ENCODE data around the gene FHOD3. TPM values are rescaled to one million over a fixed set of nuclear protein-coding genes. Genes with fewer than 3 reads are reported as not detected.

Gene FHOD3
- total RNA-seq, 1 donor from 2014 or later: 5.6 TPM

DNA sequence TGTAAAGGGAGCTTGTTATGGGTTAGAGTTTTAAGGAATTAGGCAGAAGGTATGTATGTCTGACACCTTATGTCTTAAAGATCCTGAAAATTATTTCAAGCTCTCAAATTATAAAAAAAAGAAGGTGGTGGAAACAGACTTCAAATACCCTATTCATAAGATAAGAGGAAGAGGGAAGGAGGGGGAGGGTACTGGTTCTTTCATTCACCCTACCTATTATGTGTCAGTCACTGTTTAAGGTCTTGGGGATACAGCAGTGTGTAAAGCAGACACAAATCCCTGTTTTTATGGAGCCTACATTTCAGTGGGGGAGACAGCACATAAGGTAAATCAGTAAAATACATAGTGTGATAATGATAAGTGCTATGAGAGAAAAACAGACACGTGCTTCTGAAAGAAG is 184.4 kb downstream of the FHOD3 start:
- no peaks in the 10 kb centered on the region for H3K4me1 ChIP-seq
- no peaks in the 10 kb centered on the region for H3K9me3 ChIP-seq
- DNase-seq (ENCODE audit: extremely low spot score in 2 of 2): no peak
- TF ChIP-seq POLR2AphosphoS5 (IDR thresholded peaks at IDR 0.05; ENCODE audit: insufficient read depth in 1 of 2, low read depth in 1 of 2) (no peak), POLR2A (IDR thresholded peaks at IDR 0.05) (no peak)
- TF ChIP-seq, protein P1, sequence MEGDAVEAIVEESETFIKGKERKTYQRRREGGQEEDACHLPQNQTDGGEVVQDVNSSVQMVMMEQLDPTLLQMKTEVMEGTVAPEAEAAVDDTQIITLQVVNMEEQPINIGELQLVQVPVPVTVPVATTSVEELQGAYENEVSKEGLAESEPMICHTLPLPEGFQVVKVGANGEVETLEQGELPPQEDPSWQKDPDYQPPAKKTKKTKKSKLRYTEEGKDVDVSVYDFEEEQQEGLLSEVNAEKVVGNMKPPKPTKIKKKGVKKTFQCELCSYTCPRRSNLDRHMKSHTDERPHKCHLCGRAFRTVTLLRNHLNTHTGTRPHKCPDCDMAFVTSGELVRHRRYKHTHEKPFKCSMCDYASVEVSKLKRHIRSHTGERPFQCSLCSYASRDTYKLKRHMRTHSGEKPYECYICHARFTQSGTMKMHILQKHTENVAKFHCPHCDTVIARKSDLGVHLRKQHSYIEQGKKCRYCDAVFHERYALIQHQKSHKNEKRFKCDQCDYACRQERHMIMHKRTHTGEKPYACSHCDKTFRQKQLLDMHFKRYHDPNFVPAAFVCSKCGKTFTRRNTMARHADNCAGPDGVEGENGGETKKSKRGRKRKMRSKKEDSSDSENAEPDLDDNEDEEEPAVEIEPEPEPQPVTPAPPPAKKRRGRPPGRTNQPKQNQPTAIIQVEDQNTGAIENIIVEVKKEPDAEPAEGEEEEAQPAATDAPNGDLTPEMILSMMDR (IDR thresholded peaks at IDR 0.05): no peak
- no peak overlapping the region for H3K27ac ChIP-seq
- intact Hi-C loops (cut with DNase I): no loop called here
- H3K27me3 ChIP-seq: no peaks in the 10 kb centered on the region
- no peak overlapping the region for H3K4me3 ChIP-seq
- no peaks in the 10 kb centered on the region for H3K36me3 ChIP-seq

DNA sequence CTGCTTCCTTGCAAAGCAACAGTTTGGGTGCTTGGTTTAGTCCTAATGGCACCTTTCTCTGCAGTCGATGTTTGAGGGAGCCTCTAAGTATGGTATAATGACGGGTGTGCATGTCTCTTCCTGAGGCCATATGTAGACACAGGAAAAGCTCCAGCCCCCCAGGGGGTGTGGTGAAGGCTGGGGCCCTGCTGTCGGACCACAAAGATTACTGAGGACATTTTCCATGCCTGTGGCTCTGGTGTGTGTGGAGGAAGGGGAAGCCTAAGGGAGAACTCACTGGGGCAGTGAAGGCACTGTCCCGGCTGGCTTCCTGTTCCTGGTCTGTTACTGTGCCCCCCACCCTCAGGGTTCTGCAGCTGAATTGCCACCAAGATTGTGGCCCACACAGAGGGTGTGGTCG is 187.1 kb downstream of the FHOD3 start:
- Histone ChIP-seq H3K27ac (no peak overlapping the region), H3K36me3 (no peaks in the 10 kb centered on the region), H3K9me3 (no peaks in the 10 kb centered on the region), H3K27me3 (no peaks in the 10 kb centered on the region), H3K4me1 (no peaks in the 10 kb centered on the region), H3K4me3 (no peak overlapping the region)
- intact Hi-C loops (cut with DNase I): no loop called here
- TF ChIP-seq POLR2A (IDR thresholded peaks at IDR 0.05) (no peak), POLR2AphosphoS5 (IDR thresholded peaks at IDR 0.05; ENCODE audit: insufficient read depth in 1 of 2, low read depth in 1 of 2) (no peak)
- TF ChIP-seq, protein P1 (IDR thresholded peaks at IDR 0.05): no peak
- no peak for DNase-seq (ENCODE audit: extremely low spot score in 2 of 2)

DNA sequence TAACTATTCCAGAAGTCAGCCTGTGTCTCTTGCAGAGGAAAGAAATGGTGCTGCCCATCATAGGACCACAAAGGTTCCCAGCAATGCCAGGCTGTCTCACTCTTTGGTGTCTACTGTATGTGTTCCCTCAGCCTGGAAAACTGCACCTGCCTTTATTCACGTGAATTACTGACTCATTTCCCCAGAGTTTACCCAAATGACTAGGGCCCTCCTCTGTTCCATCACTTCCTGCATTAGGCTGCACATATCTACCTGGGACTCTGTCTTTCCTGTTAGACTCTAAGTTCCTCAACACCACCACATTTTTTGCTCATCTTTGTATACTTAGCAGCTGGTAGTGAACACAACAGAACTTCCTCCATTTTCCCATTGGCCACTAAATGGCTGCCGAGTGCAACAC is 188.3 kb downstream of the FHOD3 start:
- no peak for DNase-seq (ENCODE audit: extremely low spot score in 2 of 2)
- Histone ChIP-seq H3K9me3 (no peaks in the 10 kb centered on the region), H3K36me3 (no peaks in the 10 kb centered on the region), H3K27ac (no peak overlapping the region), H3K4me3 (no peak overlapping the region), H3K4me1 (no peaks in the 10 kb centered on the region), H3K27me3 (no peaks in the 10 kb centered on the region)
- intact Hi-C loops (cut with DNase I): no loop called here
- TF ChIP-seq POLR2A (IDR thresholded peaks at IDR 0.05): no peak
- TF ChIP-seq, protein P1 (IDR thresholded peaks at IDR 0.05): no peak
- TF ChIP-seq POLR2AphosphoS5 (IDR thresholded peaks at IDR 0.05; ENCODE audit: insufficient read depth in 1 of 2, low read depth in 1 of 2): no peak

GRCh38 chr18:36488131-36488530 is 190.6 kb downstream of the FHOD3 start:
- no peaks in the 10 kb centered on the region for H3K27me3 ChIP-seq
- intact Hi-C loops (cut with DNase I): no loop called here
- TF ChIP-seq POLR2AphosphoS5 (IDR thresholded peaks at IDR 0.05; ENCODE audit: insufficient read depth in 1 of 2, low read depth in 1 of 2) (no peak), POLR2A (IDR thresholded peaks at IDR 0.05) (no peak)
- TF ChIP-seq, protein P1 (IDR thresholded peaks at IDR 0.05): no peak

GRCh38 chr18:36490897-36491296 is 193.4 kb downstream of the FHOD3 start:
- Histone ChIP-seq H3K4me3 (no peak overlapping the region), H3K27me3 (no peaks in the 10 kb centered on the region), H3K9me3 (no peaks in the 10 kb centered on the region), H3K4me1 (no peaks in the 10 kb centered on the region), H3K36me3 (no peaks in the 10 kb centered on the region), H3K27ac (no peak overlapping the region)
- TF ChIP-seq, protein P1 (IDR thresholded peaks at IDR 0.05): no peak
- TF ChIP-seq POLR2A (IDR thresholded peaks at IDR 0.05) (no peak), POLR2AphosphoS5 (IDR thresholded peaks at IDR 0.05; ENCODE audit: insufficient read depth in 1 of 2, low read depth in 1 of 2) (no peak)
- intact Hi-C loops (cut with DNase I): no loop called here
- no peak for DNase-seq (ENCODE audit: extremely low spot score in 2 of 2)

More at GRCh38 chr18:36488131-36488530, 190.6 kb downstream of the FHOD3 start:
- Histone ChIP-seq H3K9me3 (no peaks in the 10 kb centered on the region), H3K4me1 (no peaks in the 10 kb centered on the region), H3K27ac (no peak overlapping the region), H3K36me3 (no peaks in the 10 kb centered on the region), H3K4me3 (no peak overlapping the region)
- no peak for DNase-seq (ENCODE audit: extremely low spot score in 2 of 2)
